IPS-18c (cell line): ENCODE results near the gene ANK3.

Experiments
- H3K4me3 ChIP-seq: 2 replicates; pipeline ENCODE4 v1.7.0; 2013; ENCODE audit warnings: low read depth, mild to moderate bottlenecking, low read length, moderate library complexity; ENCODE audit not compliant: insufficient read depth
- H3K9me3 ChIP-seq: one replicate; pipeline ENCODE4 v1.6.1; 2013; ENCODE audit warnings: mild to moderate bottlenecking, low read length, moderate library complexity; ENCODE audit not compliant: control insufficient read depth, insufficient read depth

The ANK3 gene

GRCh38 chr10:60388116-60388625, 1.5 kb downstream of the ANK3 start:
- Histone ChIP-seq H3K4me3 (no peak overlapping the region), H3K9me3 (no peaks in the 10 kb centered on the region)

- H3K4me3 ChIP-seq, result no peak overlapping the region
- no peaks in the 10 kb centered on the region for H3K9me3 ChIP-seq
These were observed 2.1 kb downstream of the ANK3 start for GRCh38 chr10:60387531-60387930.

- Histone ChIP-seq H3K4me3 (no peak overlapping the region), H3K9me3 (no peaks in the 10 kb centered on the region)
These were observed 4.3 kb downstream of the ANK3 start for GRCh38 chr10:60385399-60385738.

- Histone ChIP-seq H3K4me3 (no peak overlapping the region), H3K9me3 (no peaks in the 10 kb centered on the region)
These were observed 4.8 kb downstream of the ANK3 start for GRCh38 chr10:60384708-60385398.

GRCh38 chr10:60384011-60384410, 5.7 kb downstream of the ANK3 start:
- Histone ChIP-seq H3K4me3 (no peak overlapping the region), H3K9me3 (no peaks in the 10 kb centered on the region)

- no peaks in the 10 kb centered on the region for H3K9me3 ChIP-seq
- no peak overlapping the region for H3K4me3 ChIP-seq
These were observed 6.6 kb downstream of the ANK3 start for GRCh38 chr10:60382946-60383681.

- no peak overlapping the region for H3K4me3 ChIP-seq
- H3K9me3 ChIP-seq, result no peaks in the 10 kb centered on the region
These were observed 8.9 kb downstream of the ANK3 start for GRCh38 chr10:60380781-60381180.

- Histone ChIP-seq H3K4me3 (no peak overlapping the region), H3K9me3 (no peaks in the 10 kb centered on the region)
These were observed 11.7 kb downstream of the ANK3 start for GRCh38 chr10:60377955-60378354.

GRCh38 chr10:60377042-60377352, 12.7 kb downstream of the ANK3 start:
- no peaks in the 10 kb centered on the region for H3K9me3 ChIP-seq
- no peak overlapping the region for H3K4me3 ChIP-seq

- no peak overlapping the region for H3K4me3 ChIP-seq
- no peaks in the 10 kb centered on the region for H3K9me3 ChIP-seq
These were observed 13.2 kb downstream of the ANK3 start for GRCh38 chr10:60376221-60377041.

GRCh38 chr10:60375293-60376004, 14.2 kb downstream of the ANK3 start:
- Histone ChIP-seq H3K9me3 (no peaks in the 10 kb centered on the region), H3K4me3 (no peak overlapping the region)

GRCh38 chr10:60374836-60375235, 14.8 kb downstream of the ANK3 start:
- Histone ChIP-seq H3K4me3 (no peak overlapping the region), H3K9me3 (no peaks in the 10 kb centered on the region)

- no peaks in the 10 kb centered on the region for H3K9me3 ChIP-seq
These were observed 17.2 kb downstream of the ANK3 start for GRCh38 chr10:60372436-60372835.

GRCh38 chr10:60369547-60369930, 20.1 kb downstream of the ANK3 start:
- Histone ChIP-seq H3K4me3 (no peak overlapping the region), H3K9me3 (no peaks in the 10 kb centered on the region)

More at GRCh38 chr10:60372436-60372835, 17.2 kb downstream of the ANK3 start:
- H3K4me3 ChIP-seq, result no peak overlapping the region

- Histone ChIP-seq H3K9me3 (no peaks in the 10 kb centered on the region), H3K4me3 (no peak overlapping the region)
These were observed 20.7 kb downstream of the ANK3 start for GRCh38 chr10:60368875-60369546.

- Histone ChIP-seq H3K9me3 (no peaks in the 10 kb centered on the region), H3K4me3 (no peak overlapping the region)
These were observed 21.8 kb downstream of the ANK3 start for GRCh38 chr10:60367901-60368300.

- no peak overlapping the region for H3K4me3 ChIP-seq
These were observed 22.2 kb downstream of the ANK3 start for GRCh38 chr10:60367431-60367830.

More at GRCh38 chr10:60367431-60367830, 22.2 kb downstream of the ANK3 start:
- H3K9me3 ChIP-seq, result no peaks in the 10 kb centered on the region
